Measurements from ENCODE around the gene PLOD2. TPM values are rescaled to one million over a fixed set of nuclear protein-coding genes. Genes with fewer than 3 reads are reported as not detected.
A peak's percentile ranks its signal among the peaks of the same experiment; 100 is the strongest.

The PLOD2 gene
- total RNA-seq, 1 experiment from 2014 or later = 19.3 TPM

GRCh38 chr3:146148468-146148931 is 12.5 kb downstream of the PLOD2 start:
- Histone ChIP-seq H2BK12ac (ENCODE audit: insufficient read length, low read depth, low read length) (no peak overlapping the region), H4K20me1 (ENCODE audit: control insufficient read depth, insufficient read depth, insufficient read length) (no peaks in the 10 kb centered on the region), H3K14ac (ENCODE audit: insufficient read depth, low read length) (no peak overlapping the region), H4K5ac (ENCODE audit: insufficient read length, low read depth, low read length) (no peak overlapping the region), H2BK5ac (ENCODE audit: insufficient read length, low read length) (no peak overlapping the region), H3K27me3 (ENCODE audit: insufficient read depth, low read length) (no peaks in the 10 kb centered on the region), H3K4me1 (ENCODE audit: insufficient read depth, low read length) (peaks cover 2% of the 10 kb centered on the region), H3K9me3 (ENCODE audit: control insufficient read depth, low read depth, low read length) (no peaks in the 10 kb centered on the region), H2BK120ac (ENCODE audit: low read depth, low read length, poor library complexity, severe bottlenecking) (no peak overlapping the region), H3T11ph (ENCODE audit: low read length) (no peak overlapping the region), H3K18ac (ENCODE audit: insufficient read length, low read depth, low read length) (no peak overlapping the region), H3K79me2 (ENCODE audit: insufficient read depth, low read length) (peaks cover 7% of the 10 kb centered on the region; the same call in 1 of the 2 replicates), H3K23me2 (ENCODE audit: insufficient read length, low read depth, low read length, poor library complexity, severe bottlenecking) (no peaks in the 10 kb centered on the region), H2AK5ac (ENCODE audit: insufficient read length, low read length) (no peak overlapping the region), H3K27ac (ENCODE audit: insufficient read length, low read depth, low read length) (no peak overlapping the region), H3K56ac (ENCODE audit: insufficient read length, low read depth, low read length) (no peak overlapping the region), H3K9ac (ENCODE audit: extremely low read depth, insufficient read length, low read length) (no peak overlapping the region), H2BK15ac (ENCODE audit: low read depth, low read length) (no peak overlapping the region), H4K91ac (ENCODE audit: insufficient read length, low read depth, low read length) (no peak overlapping the region), H2AFZ (ENCODE audit: low read length) (no peak overlapping the region), H3K23ac (ENCODE audit: insufficient read length, low read depth, low read length) (no peak overlapping the region), H3K4me2 (ENCODE audit: insufficient read depth, insufficient read length, low read length) (no peak overlapping the region), H4K8ac (replicated peaks; ENCODE audit: insufficient read length, low read depth, low read length) (no peak overlapping the region), H3K79me1 (ENCODE audit: insufficient read depth, low read depth, low read length, poor library complexity, severe bottlenecking) (no peaks in the 10 kb centered on the region), H2BK20ac (ENCODE audit: low read depth, low read length, poor library complexity, severe bottlenecking) (no peak overlapping the region), H3K4ac (ENCODE audit: low read depth, low read length) (no peak overlapping the region)
- no peak for DNase-seq
- WGBS (ENCODE audit: extremely low coverage, insufficient read length, low lambda C conversion rate) = no CpG with 5 or more reads among the region's 1 CpG
- H3K36me3 Mint-ChIP-seq (ENCODE audit: insufficient read depth in 1 of 3, low read depth in 3 of 3) = no peaks in the 10 kb centered on the region
- H3K4me1 Mint-ChIP-seq = peaks cover 10 to 12% of the 10 kb centered on the region in 2 experiments
- peak; percentile 41; the same call in 2 of the 3 replicates for TF ChIP-seq CTCF (conservative IDR thresholded peaks at IDR 0.05)
- H3K9me3 Mint-ChIP-seq = no peaks in the 10 kb centered on the region
- H3K27ac Mint-ChIP-seq = no peak overlapping the region
- H3K4me3 Mint-ChIP-seq = no peak overlapping the region
- no peaks in the 10 kb centered on the region for H3K27me3 Mint-ChIP-seq (ENCODE audit: low read depth)

Data from H9 (cell line).